ENCODE measurements around the gene TMEM150B.

TMEM150B gene

DNA sequence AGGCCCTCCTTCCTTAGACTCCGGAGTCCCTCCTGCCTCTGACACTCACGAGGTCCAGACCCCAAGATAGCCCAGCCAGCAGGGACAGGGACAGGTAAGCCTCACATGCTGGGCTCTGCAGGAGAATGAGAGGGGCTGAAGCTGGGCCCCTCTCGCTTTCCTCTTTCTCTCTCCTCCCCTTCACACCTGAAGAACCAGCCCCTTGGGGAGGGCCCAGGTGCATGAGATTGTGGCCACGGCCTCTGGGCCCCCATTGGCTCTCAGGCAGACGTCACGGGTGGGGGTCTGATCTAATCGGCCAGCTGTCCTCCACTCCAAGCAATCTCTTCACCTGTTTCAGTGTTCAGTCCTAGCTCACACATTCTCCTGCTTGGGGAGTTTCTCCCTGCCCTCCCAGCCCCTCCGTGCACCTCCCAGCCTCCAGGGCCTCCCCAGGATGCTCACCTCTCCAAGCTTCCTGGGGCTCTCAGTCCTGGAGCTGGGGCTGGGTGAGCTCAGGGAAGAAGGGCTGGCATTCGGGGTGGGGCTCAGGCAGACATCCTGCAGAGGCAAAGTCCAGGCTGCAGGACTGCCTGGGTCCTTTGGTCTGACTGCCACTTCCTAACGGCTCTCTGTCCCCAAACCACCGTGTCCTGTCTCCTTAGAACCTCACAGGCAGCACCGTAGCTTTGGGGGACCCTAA lies 2.8 kb downstream of the TMEM150B start:
- H3K27me3 ChIP-seq (ENCODE audit: insufficient read depth, low read length), result no peaks in the 10 kb centered on the region

DNA sequence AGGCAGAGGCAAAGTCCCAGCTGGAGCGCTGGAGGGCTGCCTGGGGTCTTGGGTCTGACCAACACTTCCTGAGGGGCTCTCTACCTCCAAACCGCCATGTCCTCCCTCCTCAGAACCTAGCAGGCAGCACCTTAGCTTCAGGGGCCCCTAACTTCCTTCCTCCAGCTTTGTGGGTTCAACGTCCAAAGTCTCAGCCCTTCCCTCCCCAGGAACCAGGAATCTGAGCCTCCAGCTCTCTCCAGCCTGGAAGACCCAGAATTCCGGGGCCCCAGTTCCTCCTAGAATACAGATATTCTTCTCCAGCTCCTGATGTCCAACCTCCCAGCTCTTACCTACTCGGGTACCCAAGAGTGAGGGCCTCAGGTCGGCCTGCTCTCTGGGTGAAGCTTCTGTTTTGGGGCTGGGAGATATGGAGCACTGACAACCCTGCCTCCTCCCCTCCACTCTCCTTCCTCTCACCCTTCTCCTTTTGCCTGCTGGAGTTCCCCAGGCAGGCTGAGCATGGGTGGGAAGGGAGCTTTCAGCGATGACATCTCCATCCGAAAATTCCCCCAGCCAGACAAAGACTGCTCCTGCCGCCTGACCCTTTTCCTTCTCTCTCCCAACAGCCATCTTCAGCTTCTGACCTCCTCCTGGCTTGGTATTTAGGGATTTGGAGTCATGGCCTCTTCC lies 3.5 kb downstream of the TMEM150B start:
- Histone ChIP-seq H3K27ac (ENCODE audit: low read length) (no peak overlapping the region), H3K4me1 (ENCODE audit: insufficient read depth, low read length) (no peaks in the 10 kb centered on the region), H3K27me3 (ENCODE audit: insufficient read depth, low read length) (no peaks in the 10 kb centered on the region), H3K9me3 (ENCODE audit: insufficient read depth, low read depth, low read length) (no peaks in the 10 kb centered on the region), H3K36me3 (ENCODE audit: insufficient read depth, low read depth, low read length) (no peaks in the 10 kb centered on the region), H3K4me3 (ENCODE audit: low read length) (no peak overlapping the region), H3K9ac (ENCODE audit: low read depth, low read length) (no peak overlapping the region)

More for the DNA sequence above, 2.8 kb downstream of the TMEM150B start:
- Histone ChIP-seq H3K9ac (ENCODE audit: low read depth, low read length) (no peak overlapping the region), H3K4me3 (ENCODE audit: low read length) (no peak overlapping the region), H3K27ac (ENCODE audit: low read length) (no peak overlapping the region), H3K36me3 (ENCODE audit: insufficient read depth, low read depth, low read length) (no peaks in the 10 kb centered on the region), H3K9me3 (ENCODE audit: insufficient read depth, low read depth, low read length) (no peaks in the 10 kb centered on the region), H3K4me1 (ENCODE audit: insufficient read depth, low read length) (no peaks in the 10 kb centered on the region)

GRCh38 chr19:55320844-55321419 lies 4.2 kb downstream of the TMEM150B start:
- H3K9ac ChIP-seq (ENCODE audit: low read depth, low read length), result no peak overlapping the region
- no peaks in the 10 kb centered on the region for H3K9me3 ChIP-seq (ENCODE audit: insufficient read depth, low read depth, low read length)
- H3K27me3 ChIP-seq (ENCODE audit: insufficient read depth, low read length), result no peaks in the 10 kb centered on the region
- no peak overlapping the region for H3K27ac ChIP-seq (ENCODE audit: low read length)
- H3K36me3 ChIP-seq (ENCODE audit: insufficient read depth, low read depth, low read length), result no peaks in the 10 kb centered on the region
- no peak overlapping the region for H3K4me3 ChIP-seq (ENCODE audit: low read length)
- H3K4me1 ChIP-seq (ENCODE audit: insufficient read depth, low read length), result no peaks in the 10 kb centered on the region

DNA sequence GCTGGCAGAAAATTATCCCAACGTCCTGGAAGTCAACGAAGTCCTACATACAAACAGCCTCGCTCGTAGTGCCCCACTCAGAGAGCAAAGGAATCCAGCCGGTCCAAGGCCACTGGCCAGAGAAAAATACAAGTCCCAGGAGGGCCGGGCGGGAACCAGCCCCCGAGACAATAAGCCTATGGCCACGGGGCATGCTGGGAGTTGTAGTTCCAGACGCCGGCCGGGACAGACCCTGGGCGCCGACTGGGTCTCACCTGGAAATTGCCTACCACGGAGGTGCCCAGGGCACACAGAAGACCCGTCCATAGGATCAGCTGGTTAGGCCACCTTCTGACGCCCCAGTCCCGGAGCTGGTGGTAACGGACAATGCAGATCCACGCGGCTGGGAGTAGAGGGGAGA lies 5.4 kb downstream of the TMEM150B start:
- H3K9ac ChIP-seq (ENCODE audit: low read depth, low read length), result peak overlapping the region; percentile 63; the same call in 1 of the 2 replicates
- peak overlapping the region; percentile 63 for H3K4me3 ChIP-seq (ENCODE audit: low read length)
- no peaks in the 10 kb centered on the region for H3K36me3 ChIP-seq (ENCODE audit: insufficient read depth, low read depth, low read length)
- H3K4me1 ChIP-seq (ENCODE audit: insufficient read depth, low read length), result no peaks in the 10 kb centered on the region
- no peaks in the 10 kb centered on the region for H3K27me3 ChIP-seq (ENCODE audit: insufficient read depth, low read length)
- no peaks in the 10 kb centered on the region for H3K9me3 ChIP-seq (ENCODE audit: insufficient read depth, low read depth, low read length)
- no peak overlapping the region for H3K27ac ChIP-seq (ENCODE audit: low read length)

DNA sequence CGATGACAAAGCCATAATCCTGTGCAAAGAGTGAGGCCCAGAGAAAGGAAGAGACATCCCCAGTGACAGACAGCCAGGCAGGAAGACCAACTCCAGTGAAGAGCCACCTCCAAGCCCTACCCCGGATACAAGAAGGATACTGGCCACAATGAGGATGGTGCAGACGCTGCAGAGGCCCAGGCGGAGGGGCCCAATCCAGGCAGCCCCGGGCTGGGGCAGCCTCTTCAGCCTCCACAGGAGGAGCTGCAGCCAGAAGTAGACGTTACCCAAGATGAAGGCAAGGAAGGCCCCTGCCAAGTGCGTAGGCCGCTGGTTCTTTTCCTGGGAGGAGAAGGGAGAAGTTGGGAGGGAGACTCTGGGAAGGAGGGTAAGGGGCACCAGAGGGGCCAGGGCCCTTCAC lies 8.5 kb downstream of the TMEM150B start:
- H3K36me3 ChIP-seq (ENCODE audit: insufficient read depth, low read depth, low read length), result no peaks in the 10 kb centered on the region
- H3K27ac ChIP-seq (ENCODE audit: low read length), result no peak overlapping the region
- no peak overlapping the region for H3K9ac ChIP-seq (ENCODE audit: low read depth, low read length)
- H3K4me3 ChIP-seq (ENCODE audit: low read length), result no peak overlapping the region
- no peaks in the 10 kb centered on the region for H3K4me1 ChIP-seq (ENCODE audit: insufficient read depth, low read length)
- no peaks in the 10 kb centered on the region for H3K9me3 ChIP-seq (ENCODE audit: insufficient read depth, low read depth, low read length)
- no peaks in the 10 kb centered on the region for H3K27me3 ChIP-seq (ENCODE audit: insufficient read depth, low read length)

GRCh38 chr19:55315956-55316525 lies 9.1 kb downstream of the TMEM150B start:
- Histone ChIP-seq H3K27ac (ENCODE audit: low read length) (no peak overlapping the region), H3K4me3 (ENCODE audit: low read length) (no peak overlapping the region), H3K36me3 (ENCODE audit: insufficient read depth, low read depth, low read length) (no peaks in the 10 kb centered on the region), H3K9ac (ENCODE audit: low read depth, low read length) (no peak overlapping the region), H3K27me3 (ENCODE audit: insufficient read depth, low read length) (no peaks in the 10 kb centered on the region), H3K9me3 (ENCODE audit: insufficient read depth, low read depth, low read length) (no peaks in the 10 kb centered on the region), H3K4me1 (ENCODE audit: insufficient read depth, low read length) (no peaks in the 10 kb centered on the region)

- H3K4me1 ChIP-seq (ENCODE audit: insufficient read depth, low read length), result no peaks in the 10 kb centered on the region
- no peaks in the 10 kb centered on the region for H3K27me3 ChIP-seq (ENCODE audit: insufficient read depth, low read length)
- H3K9me3 ChIP-seq (ENCODE audit: insufficient read depth, low read depth, low read length), result no peaks in the 10 kb centered on the region
- H3K36me3 ChIP-seq (ENCODE audit: insufficient read depth, low read depth, low read length), result peaks cover 12% of the 10 kb centered on the region
- no peak overlapping the region for H3K27ac ChIP-seq (ENCODE audit: low read length)
- H3K4me3 ChIP-seq (ENCODE audit: low read length), result no peak overlapping the region
- H3K9ac ChIP-seq (ENCODE audit: low read depth, low read length), result no peak overlapping the region
These were observed 10.7 kb downstream of the TMEM150B start for GRCh38 chr19:55314396-55314795.

GRCh38 chr19:55312621-55313512 lies 12.3 kb downstream of the TMEM150B start:
- Histone ChIP-seq H3K4me3 (ENCODE audit: low read length) (no peak overlapping the region), H3K27ac (ENCODE audit: low read length) (no peak overlapping the region), H3K27me3 (ENCODE audit: insufficient read depth, low read length) (no peaks in the 10 kb centered on the region), H3K9me3 (ENCODE audit: insufficient read depth, low read depth, low read length) (no peaks in the 10 kb centered on the region), H3K36me3 (ENCODE audit: insufficient read depth, low read depth, low read length) (peaks cover 24% of the 10 kb centered on the region), H3K9ac (ENCODE audit: low read depth, low read length) (no peak overlapping the region), H3K4me1 (ENCODE audit: insufficient read depth, low read length) (no peaks in the 10 kb centered on the region)

DNA sequence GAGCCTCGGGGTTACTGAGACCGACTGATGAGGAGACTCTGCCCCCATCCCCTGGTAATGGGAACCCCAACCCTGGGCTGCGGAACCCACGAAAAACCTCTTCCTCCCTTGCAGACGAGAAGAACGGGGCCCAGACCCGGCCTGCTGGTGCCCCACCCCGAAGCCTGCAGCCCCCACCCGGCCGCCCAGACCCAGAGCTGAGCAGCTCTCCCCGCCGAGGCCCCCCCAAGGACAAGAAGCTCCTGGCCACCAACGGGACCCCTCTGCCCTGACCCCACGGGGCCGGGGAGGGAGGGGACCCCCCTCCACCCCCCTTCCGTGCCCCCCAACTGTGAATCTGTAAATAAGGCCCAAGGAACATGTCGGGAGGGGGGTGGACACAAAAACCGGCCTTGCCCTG lies 13.3 kb downstream of the TMEM150B start:
- no peak overlapping the region for H3K27ac ChIP-seq (ENCODE audit: low read length)
- H3K36me3 ChIP-seq (ENCODE audit: insufficient read depth, low read depth, low read length), result peaks cover 29% of the 10 kb centered on the region
- no peak overlapping the region for H3K9ac ChIP-seq (ENCODE audit: low read depth, low read length)
- no peaks in the 10 kb centered on the region for H3K4me1 ChIP-seq (ENCODE audit: insufficient read depth, low read length)
- H3K4me3 ChIP-seq (ENCODE audit: low read length), result no peak overlapping the region
- no peaks in the 10 kb centered on the region for H3K9me3 ChIP-seq (ENCODE audit: insufficient read depth, low read depth, low read length)
- no peaks in the 10 kb centered on the region for H3K27me3 ChIP-seq (ENCODE audit: insufficient read depth, low read length)

DNA sequence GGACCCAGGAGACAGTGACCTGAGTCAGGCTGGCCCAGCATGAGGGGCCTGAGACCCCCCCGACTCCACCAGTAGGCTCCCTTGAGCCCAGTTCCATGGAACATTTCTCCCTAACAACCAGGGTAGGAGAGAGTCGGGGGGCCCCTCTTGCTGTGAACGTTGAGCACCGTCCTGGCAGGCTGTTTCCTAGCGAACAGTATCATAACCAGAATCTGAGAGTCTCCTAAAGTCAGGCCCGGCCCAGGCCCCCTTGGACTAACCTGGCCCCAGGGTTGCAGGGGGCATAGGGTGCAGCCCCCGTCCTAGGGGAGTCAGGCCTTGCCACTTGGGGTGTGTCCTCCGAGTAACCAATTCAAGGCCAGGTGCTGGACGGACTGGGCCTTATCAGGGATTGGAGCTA lies 13.7 kb downstream of the TMEM150B start:
- Histone ChIP-seq H3K4me3 (ENCODE audit: low read length) (no peak overlapping the region), H3K9me3 (ENCODE audit: insufficient read depth, low read depth, low read length) (no peaks in the 10 kb centered on the region), H3K9ac (ENCODE audit: low read depth, low read length) (no peak overlapping the region), H3K36me3 (ENCODE audit: insufficient read depth, low read depth, low read length) (peaks cover 33% of the 10 kb centered on the region), H3K27ac (ENCODE audit: low read length) (no peak overlapping the region), H3K27me3 (ENCODE audit: insufficient read depth, low read length) (no peaks in the 10 kb centered on the region), H3K4me1 (ENCODE audit: insufficient read depth, low read length) (no peaks in the 10 kb centered on the region)

GRCh38 chr19:55310498-55310897 lies 14.6 kb downstream of the TMEM150B start:
- H3K4me3 ChIP-seq (ENCODE audit: low read length), result no peak overlapping the region
- H3K36me3 ChIP-seq (ENCODE audit: insufficient read depth, low read depth, low read length), result peaks cover 42% of the 10 kb centered on the region
- H3K27ac ChIP-seq (ENCODE audit: low read length), result no peak overlapping the region
- H3K9me3 ChIP-seq (ENCODE audit: insufficient read depth, low read depth, low read length), result no peaks in the 10 kb centered on the region
- H3K4me1 ChIP-seq (ENCODE audit: insufficient read depth, low read length), result no peaks in the 10 kb centered on the region
- no peak overlapping the region for H3K9ac ChIP-seq (ENCODE audit: low read depth, low read length)
- H3K27me3 ChIP-seq (ENCODE audit: insufficient read depth, low read length), result no peaks in the 10 kb centered on the region

All from iPS-20b (cell line).